Kidney (tissue), 14 donors: ENCODE data around the gene ARTN. TPM values are rescaled to one million over a fixed set of nuclear protein-coding genes. Genes with fewer than 3 reads are reported as not detected.

ENCODE experiments used
- DNase-seq, 5 donors: peaks; one replicate each; pipeline ENCODE4 v3.0.0-alpha.2; 2013 to 2020
- FAIRE-seq: peaks from 2 replicates; lab custom pipeline; 2012; peaks lifted over from hg19 to GRCh38; lab: Jason Lieb, UNC
- H3K27ac ChIP-seq, 2 donors: one replicate each; pipeline ENCODE4 v1.7.0; 2013; ENCODE audit warnings: low read depth in 2 of 2, low read length in 2 of 2, inconsistent platforms in 1 of 2
- H3K27me3 ChIP-seq: one replicate; pipeline ENCODE4 v1.7.1; 2013; ENCODE audit warnings: low read length, inconsistent platforms; ENCODE audit not compliant: control insufficient read depth, insufficient read depth
- H3K36me3 ChIP-seq, 3 donors: one replicate each; pipeline versions ENCODE4 v1.7.0 to v1.7.1; 2013; ENCODE audit warnings: low read length in 3 of 3, control low read depth in 1 of 3, inconsistent platforms in 1 of 3; ENCODE audit not compliant: insufficient read depth in 3 of 3, control insufficient read depth in 2 of 3
- H3K4me1 ChIP-seq, 3 donors: one replicate each; pipeline versions ENCODE4 v1.7.0 to v1.7.1; 2013; ENCODE audit warnings: low read length in 3 of 3, inconsistent platforms in 1 of 3, low read depth in 1 of 3; ENCODE audit not compliant: control insufficient read depth in 2 of 3, insufficient read depth in 2 of 3
- H3K4me3 ChIP-seq, 3 donors: one replicate each; pipeline versions ENCODE4 v1.7.0 to v1.8.1; 2013; ENCODE audit warnings: low read length in 3 of 3, control low read depth in 1 of 3, inconsistent platforms in 1 of 3
- H3K9ac ChIP-seq, 3 donors: one replicate each; pipeline versions ENCODE4 v1.7.0 to v1.7.1; 2013; ENCODE audit warnings: low read length in 3 of 3, control low read depth in 1 of 3, inconsistent platforms in 1 of 3
- H3K9me3 ChIP-seq, 3 donors: one replicate each; pipeline versions ENCODE4 v1.7.0 to v1.7.1; 2013; ENCODE audit warnings: low read length in 3 of 3, control low read depth in 1 of 3, inconsistent platforms in 1 of 3; ENCODE audit not compliant: control insufficient read depth in 2 of 3, insufficient read depth in 1 of 3
- intact Hi-C: fragments of 100-400 bp; cut with DNase I; formaldehyde crosslinking; loops from one replicate; pipeline ENCODE4 v1.11.1; 2022
- polyA plus RNA-seq: library from polyadenylated mRNA; stranded (reverse); fragments of 350-450 nt; fragmentation: Illumina TruSeq; extraction: RNeasy Lipid Tissue Mini Kit (QIAGEN cat#74804); gene quantifications from one replicate; pipeline ENCODE4 v1.2.3, GENCODE V29; 2014; ENCODE audit warnings: low read depth, low replicate concordance; ENCODE audit not compliant: insufficient read depth
- total RNA-seq: library from RNA; stranded (reverse); fragmentation: NEBNext Ultra II Directional; extraction: Animal tissue kit (Norgen Biotek cat#: 25700); gene quantifications from one replicate; pipeline ENCODE4 v1.2.1, GENCODE V29; 2021
- TF ChIP-seq, protein P1 (sequence below): IDR thresholded peaks from 3 replicates; pipeline ENCODE4 v1.5.1; 2012; ENCODE audit warnings: mild to moderate bottlenecking, moderate library complexity, borderline replicate concordance; ENCODE audit not compliant: insufficient read depth; ENCODE audit errors: extremely low read depth
- donor health status: control.
- donor health status: control.
- donor health status: control.
- donor health status: control.
- donor health status: control.
- donor health status: DM: yes; HTN: yes; CAD: no.
- donor health status: Normal renal cell carcinoma (clear cell type).

Gene ARTN
- total and polyA plus RNA-seq, 2 donors from 2014 or later, result 1.9 to 4.3 TPM

DNA sequence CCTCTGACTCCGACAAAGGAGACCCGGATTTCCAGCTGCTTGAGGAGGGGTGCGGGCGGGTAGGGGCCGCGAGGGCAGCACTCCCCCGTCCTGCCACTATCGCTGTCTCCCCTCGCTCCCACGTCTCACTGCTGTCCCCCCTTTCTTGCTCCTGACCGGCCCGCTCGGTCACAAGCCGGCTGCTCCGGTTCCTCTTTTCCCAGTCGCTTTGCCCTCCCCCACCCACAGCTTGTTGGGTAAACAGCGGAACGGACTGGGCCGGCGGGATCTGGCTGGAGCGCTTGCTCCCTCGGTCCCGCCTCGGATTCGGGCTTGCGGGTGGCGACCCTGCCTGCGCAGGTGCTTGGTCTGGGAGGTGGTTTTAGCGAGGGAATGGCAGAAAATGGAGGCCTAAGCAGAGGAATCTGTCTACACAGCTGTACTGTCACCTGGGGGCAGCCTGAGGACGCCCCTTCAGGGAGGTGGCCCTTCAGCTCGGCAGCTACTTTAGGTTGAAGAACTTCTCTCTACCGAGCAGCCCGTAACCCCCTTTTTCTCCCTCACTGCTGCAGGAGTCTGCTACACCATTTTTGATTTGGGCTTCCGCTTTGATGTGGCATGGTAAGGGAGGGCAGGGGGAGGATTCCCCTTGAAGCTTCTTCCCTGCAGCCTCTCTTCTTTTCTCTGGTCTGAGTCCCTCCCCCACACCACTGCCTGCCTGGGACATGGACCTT is 41.8 kb downstream of the ARTN start:
- Histone ChIP-seq H3K4me1 (peaks cover 0 to 46% (median 12%) of the 10 kb centered on the region in 3 donors), H3K27me3 (no peaks in the 10 kb centered on the region), H3K27ac (peak overlapping the region; percentile 97), H3K9me3 (no peaks in the 10 kb centered on the region), H3K36me3 (peaks cover 4 to 26% (median 5%) of the 10 kb centered on the region in 3 donors), H3K9ac (peak overlapping the region; percentile 53 to 88 (median 82)), H3K4me3 (peak overlapping the region; percentile 64 to 77 (median 73))
- DNase-seq (peak; percentile 46 to 93 (median 81)), FAIRE-seq (no peak)
- TF ChIP-seq, protein P1, sequence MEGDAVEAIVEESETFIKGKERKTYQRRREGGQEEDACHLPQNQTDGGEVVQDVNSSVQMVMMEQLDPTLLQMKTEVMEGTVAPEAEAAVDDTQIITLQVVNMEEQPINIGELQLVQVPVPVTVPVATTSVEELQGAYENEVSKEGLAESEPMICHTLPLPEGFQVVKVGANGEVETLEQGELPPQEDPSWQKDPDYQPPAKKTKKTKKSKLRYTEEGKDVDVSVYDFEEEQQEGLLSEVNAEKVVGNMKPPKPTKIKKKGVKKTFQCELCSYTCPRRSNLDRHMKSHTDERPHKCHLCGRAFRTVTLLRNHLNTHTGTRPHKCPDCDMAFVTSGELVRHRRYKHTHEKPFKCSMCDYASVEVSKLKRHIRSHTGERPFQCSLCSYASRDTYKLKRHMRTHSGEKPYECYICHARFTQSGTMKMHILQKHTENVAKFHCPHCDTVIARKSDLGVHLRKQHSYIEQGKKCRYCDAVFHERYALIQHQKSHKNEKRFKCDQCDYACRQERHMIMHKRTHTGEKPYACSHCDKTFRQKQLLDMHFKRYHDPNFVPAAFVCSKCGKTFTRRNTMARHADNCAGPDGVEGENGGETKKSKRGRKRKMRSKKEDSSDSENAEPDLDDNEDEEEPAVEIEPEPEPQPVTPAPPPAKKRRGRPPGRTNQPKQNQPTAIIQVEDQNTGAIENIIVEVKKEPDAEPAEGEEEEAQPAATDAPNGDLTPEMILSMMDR, result no peak
- intact Hi-C loops, result no loop called here

- H3K36me3 ChIP-seq, result peaks cover 4 to 26% (median 5%) of the 10 kb centered on the region in 3 donors
- no peaks in the 10 kb centered on the region for H3K27me3 ChIP-seq
- intact Hi-C loops, result no loop called here
- DNase-seq, result no peak
- H3K9me3 ChIP-seq, result no peaks in the 10 kb centered on the region
- H3K4me3 ChIP-seq, result peak overlapping the region; percentile 64 to 77 (median 73)
- H3K4me1 ChIP-seq, result peaks cover 0 to 39% (median 7%) of the 10 kb centered on the region in 3 donors
- peak overlapping the region in 1 of 3 donors; percentile 88 for H3K9ac ChIP-seq
- TF ChIP-seq, protein P1, result no peak
- FAIRE-seq, result no peak
- H3K27ac ChIP-seq, result peak overlapping the region in 1 of 2 donors; percentile 97
Observed at GRCh38 chr1:43976045-43976444, 42.4 kb downstream of the ARTN start.

- TF ChIP-seq, protein P1, result no peak
- FAIRE-seq (no peak), DNase-seq (no peak)
- peak overlapping the region in 1 of 3 donors; percentile 73 for H3K4me3 ChIP-seq
- H3K36me3 ChIP-seq, result peaks cover 4 to 26% (median 5%) of the 10 kb centered on the region in 3 donors
- H3K9me3 ChIP-seq, result no peaks in the 10 kb centered on the region
- H3K27ac ChIP-seq, result no peak overlapping the region
- no peaks in the 10 kb centered on the region for H3K27me3 ChIP-seq
- intact Hi-C loops, result no loop called here
- peaks cover 0 to 37% (median 7%) of the 10 kb centered on the region in 3 donors for H3K4me1 ChIP-seq
- H3K9ac ChIP-seq, result no peak overlapping the region
Observed at GRCh38 chr1:43976890-43977289, 43.3 kb downstream of the ARTN start.
